ENCODE results near the gene CTAG2. TPM values are rescaled to one million over a fixed set of nuclear protein-coding genes. Genes with fewer than 3 reads are reported as not detected.
"Not testable (repeated sequence)": the region's sequence is repeated elsewhere in the genome, so short reads cannot be mapped to it uniquely, and the experiment has no call there.

Gene CTAG2
- total and polyA plus RNA-seq, 11 donors: 0.61 TPM; not detected in 10

DNA sequence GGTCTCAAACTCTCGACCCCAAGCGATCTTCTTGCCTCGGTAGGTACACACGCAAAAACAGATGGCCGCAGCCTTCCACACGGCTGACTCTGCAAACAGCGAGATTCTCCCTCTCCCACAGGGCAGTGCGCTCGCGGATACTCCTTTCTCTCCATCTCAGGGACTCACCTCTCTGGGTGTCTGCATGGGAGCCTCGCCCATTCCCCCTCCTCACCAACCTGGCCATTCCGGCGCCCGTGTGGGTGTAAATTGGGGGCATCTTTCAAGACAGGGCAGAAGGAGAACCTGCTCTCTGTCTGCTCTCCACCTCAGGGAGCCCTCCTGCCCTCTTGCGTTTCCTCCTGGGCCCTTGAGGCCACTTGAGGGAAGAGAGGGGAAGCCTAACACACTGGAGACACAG lies 4.4 kb downstream of the CTAG2 start:
- intact Hi-C loops (cut with DNase I): no loop called here
- Histone ChIP-seq H3K4me3 (no peak overlapping the region), H3K4me1 (no peaks in the 10 kb centered on the region), H3K36me3 (no peaks in the 10 kb centered on the region), H3K27ac (no peak overlapping the region), H3K9me3 (no peaks in the 10 kb centered on the region), H3K27me3 (no peaks in the 10 kb centered on the region)
- ATAC-seq (no peak), DNase-seq (no peak)
- 76 to 85% (median 82%) methylated on average over 15 of the region's 15 CpGs for WGBS, 4 donors
- TF ChIP-seq, protein P1, sequence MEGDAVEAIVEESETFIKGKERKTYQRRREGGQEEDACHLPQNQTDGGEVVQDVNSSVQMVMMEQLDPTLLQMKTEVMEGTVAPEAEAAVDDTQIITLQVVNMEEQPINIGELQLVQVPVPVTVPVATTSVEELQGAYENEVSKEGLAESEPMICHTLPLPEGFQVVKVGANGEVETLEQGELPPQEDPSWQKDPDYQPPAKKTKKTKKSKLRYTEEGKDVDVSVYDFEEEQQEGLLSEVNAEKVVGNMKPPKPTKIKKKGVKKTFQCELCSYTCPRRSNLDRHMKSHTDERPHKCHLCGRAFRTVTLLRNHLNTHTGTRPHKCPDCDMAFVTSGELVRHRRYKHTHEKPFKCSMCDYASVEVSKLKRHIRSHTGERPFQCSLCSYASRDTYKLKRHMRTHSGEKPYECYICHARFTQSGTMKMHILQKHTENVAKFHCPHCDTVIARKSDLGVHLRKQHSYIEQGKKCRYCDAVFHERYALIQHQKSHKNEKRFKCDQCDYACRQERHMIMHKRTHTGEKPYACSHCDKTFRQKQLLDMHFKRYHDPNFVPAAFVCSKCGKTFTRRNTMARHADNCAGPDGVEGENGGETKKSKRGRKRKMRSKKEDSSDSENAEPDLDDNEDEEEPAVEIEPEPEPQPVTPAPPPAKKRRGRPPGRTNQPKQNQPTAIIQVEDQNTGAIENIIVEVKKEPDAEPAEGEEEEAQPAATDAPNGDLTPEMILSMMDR (IDR thresholded peaks at IDR 0.05): no peak
- no peak for TF ChIP-seq POLR2A (IDR thresholded peaks at IDR 0.05)

DNA sequence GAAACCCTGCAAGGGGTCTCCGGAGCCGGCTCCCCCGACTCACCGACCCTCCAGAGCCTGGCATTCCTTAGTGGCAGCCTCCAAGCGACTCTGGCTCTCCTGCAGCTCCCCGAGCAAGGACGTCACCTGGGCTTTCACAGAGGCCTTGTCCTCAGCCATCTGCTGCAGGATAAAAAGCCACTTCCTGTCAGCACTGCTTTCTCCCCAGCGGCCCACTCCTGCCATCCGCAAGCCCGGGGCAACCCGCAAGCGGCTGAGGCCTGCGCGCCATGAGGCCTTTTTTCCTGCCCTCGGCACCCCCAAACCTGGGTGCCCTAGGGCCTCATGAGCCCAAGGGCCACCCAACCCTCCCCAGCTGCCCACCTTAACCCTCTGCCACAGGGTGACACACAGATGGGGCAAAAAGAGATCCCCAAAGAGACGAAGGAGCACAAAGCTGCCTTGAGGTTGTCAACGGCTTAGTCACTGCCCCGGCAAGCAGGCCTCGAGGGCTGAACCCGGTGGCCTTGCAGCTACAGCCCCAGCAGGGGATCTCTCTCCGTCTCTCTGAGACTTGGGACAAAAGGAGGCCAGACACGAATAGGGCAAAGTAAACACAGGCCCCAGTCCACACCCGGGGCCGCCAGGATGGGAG lies 7.5 kb downstream of the CTAG2 start:
- H3K27ac ChIP-seq; H3K36me3 ChIP-seq; H3K27me3 ChIP-seq; DNase-seq; H3K4me3 ChIP-seq; H3K4me1 ChIP-seq; intact Hi-C loops (cut with DNase I); H3K9me3 ChIP-seq; ATAC-seq: not testable (repeated sequence)
- WGBS, 4 donors: no CpG with 5 or more reads among the region's 24 CpGs

DNA sequence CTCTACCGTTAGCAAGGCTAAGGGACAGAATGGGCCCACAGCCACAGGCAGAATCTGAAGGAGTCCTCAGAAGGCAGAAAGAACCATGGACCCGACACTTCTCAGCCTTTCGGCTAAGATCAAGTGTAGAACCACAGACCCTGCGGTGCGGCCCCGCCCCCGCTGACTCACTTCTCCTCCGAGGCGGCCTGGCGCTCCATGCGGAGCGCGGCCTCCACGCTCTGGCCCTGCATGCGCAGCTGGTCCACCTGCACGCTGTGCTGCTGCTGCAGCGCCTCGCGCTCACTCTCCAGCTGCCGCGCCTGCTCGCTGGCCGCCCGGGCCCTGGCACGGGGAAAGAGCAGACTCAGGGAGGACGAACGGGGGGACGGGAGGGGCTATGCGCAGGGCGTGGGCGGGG lies 9.7 kb downstream of the CTAG2 start:
- H3K4me3 ChIP-seq; intact Hi-C loops (cut with DNase I): not testable (repeated sequence)

DNA sequence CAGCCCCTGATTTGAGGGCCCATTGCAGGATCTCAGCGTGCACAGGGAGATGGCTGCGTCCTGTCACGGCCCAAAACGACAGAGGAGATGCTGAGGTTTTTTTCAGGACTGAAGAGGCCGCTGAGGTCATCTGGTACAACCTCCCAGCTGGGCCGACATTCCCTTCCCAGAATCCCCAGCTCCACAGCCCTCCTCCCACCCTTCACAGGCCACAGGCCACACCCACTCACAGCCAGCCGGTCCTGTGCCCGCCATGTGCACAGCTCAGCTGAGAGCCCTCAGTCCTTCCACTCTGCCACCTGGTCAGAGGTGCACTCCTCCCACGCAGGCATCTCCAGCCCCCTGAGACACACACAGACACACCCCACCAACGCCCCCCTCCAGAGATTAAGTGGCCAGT lies 11.6 kb downstream of the CTAG2 start:
- DNase-seq; H3K9me3 ChIP-seq; intact Hi-C loops (cut with DNase I); H3K4me3 ChIP-seq; H3K27ac ChIP-seq; H3K27me3 ChIP-seq; H3K4me1 ChIP-seq; H3K36me3 ChIP-seq: not testable (repeated sequence)
- no CpG with 5 or more reads among the region's 10 CpGs for WGBS, 4 donors
- peak; percentile 70 to 92 (median 86) for ATAC-seq

More for the DNA sequence above, 9.7 kb downstream of the CTAG2 start:
- not testable (repeated sequence) for ATAC-seq, H3K4me1 ChIP-seq, H3K27me3 ChIP-seq, H3K27ac ChIP-seq, H3K9me3 ChIP-seq, H3K36me3 ChIP-seq, DNase-seq
- no CpG with 5 or more reads among the region's 31 CpGs for WGBS, 4 donors

DNA sequence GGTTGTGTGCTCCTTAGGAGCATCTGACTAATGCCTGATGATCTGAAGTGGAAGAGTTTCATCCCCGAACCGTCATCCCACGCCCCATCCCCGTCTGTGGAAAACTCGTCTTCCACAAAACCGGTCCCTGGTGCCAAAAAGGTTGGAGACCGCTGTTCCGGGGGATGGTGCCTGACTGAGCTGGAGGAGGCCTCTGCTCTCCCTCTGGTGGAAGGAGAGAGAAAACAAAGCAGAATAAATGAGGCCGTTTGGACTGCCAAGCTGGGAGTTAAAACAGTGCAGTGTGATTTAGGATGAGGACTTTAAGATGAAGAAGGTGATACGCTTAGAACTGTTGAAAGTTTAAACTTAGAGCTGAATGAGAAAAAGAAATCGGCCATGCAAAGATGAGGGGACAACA lies 19.7 kb downstream of the CTAG2 start:
- ATAC-seq; H3K9me3 ChIP-seq; H3K4me3 ChIP-seq; H3K4me1 ChIP-seq; H3K27me3 ChIP-seq; H3K27ac ChIP-seq; H3K36me3 ChIP-seq; DNase-seq; intact Hi-C loops (cut with DNase I): not testable (repeated sequence)
- WGBS, 4 donors: no CpG with 5 or more reads among the region's 11 CpGs

DNA sequence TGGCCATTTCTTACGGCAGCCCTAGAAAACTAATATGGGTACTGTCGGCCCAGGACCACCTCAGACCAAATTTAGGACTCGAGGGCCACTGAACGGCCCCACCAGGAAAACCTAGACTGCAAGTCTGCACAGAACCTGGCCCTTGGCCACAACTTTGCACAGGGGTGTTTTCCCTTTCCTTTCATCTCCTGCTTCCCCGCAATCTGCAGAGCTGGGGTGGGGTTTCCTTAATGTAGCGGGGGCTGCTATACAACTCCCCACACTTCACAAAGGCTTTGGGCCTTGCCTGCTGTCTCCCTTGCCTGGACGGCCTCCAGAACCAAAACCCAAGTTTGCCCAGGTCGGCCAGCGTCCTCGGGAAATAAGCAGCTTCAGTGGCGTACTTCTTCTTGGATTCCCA lies 22.4 kb downstream of the CTAG2 start:
- H3K4me3 ChIP-seq; ATAC-seq; H3K36me3 ChIP-seq; DNase-seq; intact Hi-C loops (cut with DNase I); H3K4me1 ChIP-seq; H3K9me3 ChIP-seq; H3K27ac ChIP-seq; H3K27me3 ChIP-seq: not testable (repeated sequence)
- no CpG with 5 or more reads among the region's 11 CpGs for WGBS, 4 donors

DNA sequence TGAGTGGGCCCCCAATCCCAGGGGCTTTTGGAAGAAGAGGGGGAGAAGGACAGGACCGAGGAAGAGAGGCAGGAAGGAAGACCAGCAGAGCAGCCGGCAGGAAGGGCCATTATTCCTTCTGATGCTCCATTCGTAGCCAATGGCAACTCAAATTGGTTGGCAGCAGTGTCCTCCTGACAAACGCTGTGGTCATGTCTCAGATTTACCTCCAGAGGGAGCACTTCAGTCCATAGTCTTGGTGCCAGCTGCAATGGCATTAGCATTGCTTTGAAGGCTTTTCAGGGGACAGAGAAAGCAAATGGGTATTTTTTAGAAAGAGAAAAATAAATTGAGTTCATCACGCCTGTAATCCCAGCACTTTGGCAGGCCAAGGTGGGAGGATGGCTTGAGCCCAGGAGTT lies 24.4 kb downstream of the CTAG2 start:
- intact Hi-C loops (cut with DNase I); H3K9me3 ChIP-seq; H3K36me3 ChIP-seq; H3K27ac ChIP-seq; H3K4me1 ChIP-seq; DNase-seq; H3K27me3 ChIP-seq; H3K4me3 ChIP-seq: not testable (repeated sequence)
- peak in 3 of 4 donors; percentile 65 to 71 (median 66) for ATAC-seq
- no CpG with 5 or more reads among the region's 5 CpGs for WGBS, 4 donors

DNA sequence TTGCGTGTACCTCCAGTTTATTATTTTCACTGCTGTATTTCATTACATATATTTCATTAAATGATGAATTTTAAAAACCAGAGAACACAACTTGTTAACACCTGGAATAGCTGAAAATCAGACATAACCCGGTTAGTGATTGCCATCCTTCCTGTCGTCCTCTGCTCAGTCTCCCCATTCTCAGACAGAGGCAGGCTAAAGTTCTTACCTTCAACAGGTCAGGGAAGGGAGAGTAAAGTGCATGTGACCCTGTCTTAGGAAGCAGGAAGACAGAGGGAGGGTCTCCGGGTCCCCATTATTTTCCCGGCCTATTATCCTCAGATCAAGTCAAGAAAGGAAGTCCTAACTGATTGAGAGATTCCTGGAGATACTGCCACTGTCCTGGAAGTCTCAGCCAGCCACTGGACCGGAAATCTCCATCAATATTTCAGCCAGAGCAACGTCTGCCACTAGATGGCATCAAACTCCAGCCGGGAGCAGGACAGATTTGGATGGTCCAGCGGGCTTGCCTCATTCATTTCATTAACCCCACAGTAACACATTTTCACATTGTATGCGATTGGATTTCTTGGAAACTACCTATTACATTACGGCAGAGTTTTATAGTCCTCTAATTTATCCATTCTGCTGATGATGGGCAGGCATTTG lies 32.5 kb downstream of the CTAG2 start:
- intact Hi-C loops (cut with DNase I); H3K27me3 ChIP-seq; H3K4me3 ChIP-seq; DNase-seq; H3K27ac ChIP-seq; H3K4me1 ChIP-seq; H3K9me3 ChIP-seq; H3K36me3 ChIP-seq: not testable (repeated sequence)
- ATAC-seq: peak in 3 of 4 donors; percentile 63 to 83 (median 72)
- WGBS, 4 donors: 7 to 19% (median 15%) methylated on average over 3 of the region's 11 CpGs; no CpG with 5 or more reads in 1 of the 4 donors

DNA sequence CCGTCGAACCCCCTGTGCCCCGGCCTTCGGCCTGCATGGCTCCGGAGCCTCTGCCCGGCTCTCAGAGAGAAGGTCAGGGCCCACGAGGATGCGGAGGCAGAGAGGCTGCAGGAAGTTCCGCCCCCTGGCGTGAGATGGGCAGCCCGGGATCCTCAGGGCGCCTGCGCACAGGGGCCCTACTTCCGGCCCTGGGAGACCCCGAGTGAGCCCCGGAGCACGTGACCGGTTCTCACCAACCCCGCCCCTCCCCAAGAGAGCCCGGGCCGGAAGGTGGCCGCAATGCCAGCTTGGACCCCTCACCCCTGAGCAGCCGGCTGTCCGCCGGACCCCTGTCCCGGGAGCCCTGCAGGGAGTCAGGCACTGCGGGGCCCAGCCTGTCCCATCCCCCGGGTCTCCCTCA lies 34.2 kb downstream of the CTAG2 start, which contains the start of gene CTAG1B:
Gene CTAG1B (minus strand): TSS at position 101 of the 400 bp plus-strand sequence. CDS start 64 bp downstream, at position 37.
- H3K27ac ChIP-seq; H3K27me3 ChIP-seq; DNase-seq; ATAC-seq; intact Hi-C loops (cut with DNase I); H3K9me3 ChIP-seq; H3K4me1 ChIP-seq; H3K4me3 ChIP-seq; H3K36me3 ChIP-seq: not testable (repeated sequence)
- WGBS, 4 donors: no CpG with 5 or more reads among the region's 28 CpGs

DNA sequence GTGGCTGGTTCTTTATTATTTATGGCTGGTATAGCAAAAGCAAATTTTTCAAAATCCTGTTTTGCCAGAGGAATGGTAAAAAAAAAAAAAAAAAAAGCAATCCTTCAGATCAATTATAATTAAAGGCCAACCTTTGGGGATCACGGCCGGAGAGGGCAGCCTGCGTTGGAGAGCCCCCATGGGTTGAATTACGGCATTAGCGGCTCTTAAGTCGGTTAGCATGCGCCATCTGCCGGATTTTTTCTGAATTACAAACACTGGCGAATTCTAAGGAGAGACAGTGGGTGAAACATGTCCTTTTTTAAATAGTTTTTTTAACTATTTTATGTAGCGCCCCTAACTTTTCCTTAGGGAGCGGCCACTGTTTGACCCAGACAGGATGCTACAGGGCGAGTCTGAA lies 39.8 kb downstream of the CTAG2 start:
- DNase-seq; H3K4me1 ChIP-seq; H3K27me3 ChIP-seq; H3K36me3 ChIP-seq; H3K9me3 ChIP-seq; H3K27ac ChIP-seq; intact Hi-C loops (cut with DNase I); H3K4me3 ChIP-seq: not testable (repeated sequence)
- 14 to 30% (median 24%) methylated on average over 5 to 8 of the region's 12 CpGs for WGBS, 4 donors
- peak in 1 of 4 donors; percentile 26 for ATAC-seq

Data from heart left ventricle (tissue), 16 donors.